ENCODE data around the gene CNDP2.

The CNDP2 gene

GRCh38 chr18:74567822-74568221, 71.7 kb downstream of the CNDP2 start:
- no peak for DNase-seq (ENCODE audit: extremely low spot score)
- ChIA-PET CTCF (interaction anchor here (0.8 to 2.0 kb wide), 4 partner anchors 9 to 20 kb away, joined by 3 to 10 read pairs (median 4); no protein-coding TSS in a partner anchor), POLR2A (no interaction called here)
- no peak for TF ChIP-seq CTCF (IDR thresholded peaks at IDR 0.05; ENCODE audit: control extremely low read depth, extremely low read depth, low read depth, missing control alignments)

- TF ChIP-seq CTCF (IDR thresholded peaks at IDR 0.05; ENCODE audit: control extremely low read depth, extremely low read depth, low read depth, missing control alignments), result no peak
- CTCF ChIA-PET, result interaction anchor here (1.5 to 2.0 kb wide), 2 partner anchors 16 to 17 kb away, joined by 3 to 10 read pairs; no protein-coding TSS in a partner anchor
- DNase-seq (ENCODE audit: extremely low spot score), result no peak
- POLR2A ChIA-PET, result no interaction called here
Measured at GRCh38 chr18:74569401-74569800, 73.2 kb downstream of the CNDP2 start.

- ChIA-PET CTCF (interaction anchor here (1.0 to 1.5 kb wide), 5 partner anchors 10 to 372 kb away, joined by 3 to 5 read pairs (median 3); no protein-coding TSS in a partner anchor), POLR2A (no interaction called here)
- DNase-seq (ENCODE audit: extremely low spot score), result no peak
- TF ChIP-seq CTCF (IDR thresholded peaks at IDR 0.05; ENCODE audit: control extremely low read depth, extremely low read depth, low read depth, missing control alignments), result no peak
Measured at GRCh38 chr18:74570266-74570665, 74.1 kb downstream of the CNDP2 start.

GRCh38 chr18:74571895-74572680, 75.9 kb downstream of the CNDP2 start:
- TF ChIP-seq CTCF (IDR thresholded peaks at IDR 0.05; ENCODE audit: control extremely low read depth, extremely low read depth, low read depth, missing control alignments), result no peak
- ChIA-PET CTCF (interaction anchor here (0.6 to 0.8 kb wide), 2 partner anchors 8 to 1558 kb away, joined by 3 read pairs; no protein-coding TSS in a partner anchor), POLR2A (no interaction called here)
- DNase-seq (ENCODE audit: extremely low spot score), result no peak

DNA sequence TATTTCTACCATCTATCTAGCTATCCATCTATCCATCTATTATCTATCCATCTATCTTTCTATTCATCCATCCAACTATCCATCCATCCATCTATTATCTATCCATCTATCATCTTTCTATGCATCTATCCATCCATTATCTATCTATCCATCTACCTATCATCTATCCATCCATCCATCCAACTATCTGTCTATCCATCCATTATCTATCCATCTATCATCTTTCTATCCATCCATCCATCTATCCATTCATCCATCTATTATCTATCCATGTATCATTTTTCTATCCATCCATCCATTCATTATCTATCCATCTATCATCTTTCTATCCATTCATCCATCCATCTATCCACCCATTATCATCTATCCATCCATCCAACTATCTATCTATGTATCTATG, 76.9 kb downstream of the CNDP2 start:
- ChIA-PET CTCF (interaction anchor here (0.6 kb wide), 1 partner anchor 1559 kb away, joined by 3 read pairs; no protein-coding TSS in a partner anchor), POLR2A (no interaction called here)
- TF ChIP-seq CTCF (IDR thresholded peaks at IDR 0.05; ENCODE audit: control extremely low read depth, extremely low read depth, low read depth, missing control alignments), result no peak
- no peak for DNase-seq (ENCODE audit: extremely low spot score)
